SK-N-SH (cell line): ENCODE data around the gene RGS11.

ENCODE experiments used
- EP300 ChIP-seq, 2 experiments: IDR thresholded peaks; 2 replicates each; pipeline versions ENCODE4 v1.4.0 to v1.6.1; 2012; ENCODE audit warnings: borderline replicate concordance in 1 of 2, low read depth in 1 of 2, low read length in 1 of 2
- POLR2AphosphoS5 ChIP-seq: IDR thresholded peaks from 2 replicates; pipeline ENCODE4 v1.6.1; 2012; ENCODE audit warnings: low read depth, low read length
- TF ChIP-seq, protein P1 (sequence below): fragments of 200-600 bp; sonication (generic); IDR thresholded peaks from 2 replicates; pipeline ENCODE4 v1.6.1; 2017; ENCODE audit warnings: antibody characterized with exemption, mild to moderate bottlenecking, moderate library complexity

DNA sequence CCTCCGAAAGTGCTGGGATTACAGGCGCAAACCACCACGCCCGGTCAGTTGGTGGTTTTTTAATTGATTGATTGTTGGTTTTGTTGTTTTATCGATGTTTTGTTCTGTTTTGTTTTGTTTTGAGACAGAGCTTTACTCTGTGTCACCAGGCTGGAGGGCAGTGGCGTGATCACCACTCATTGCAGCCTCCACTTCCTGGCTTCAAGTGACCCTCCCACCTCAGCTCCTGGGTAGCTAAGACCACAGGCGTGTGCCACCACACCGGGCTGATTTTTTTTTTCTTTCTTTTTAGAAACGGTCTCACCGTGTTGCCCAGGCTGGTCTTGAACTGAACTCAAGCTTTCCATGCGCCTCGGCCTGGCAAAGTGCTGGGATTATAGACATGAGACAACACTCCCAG is 28.7 kb downstream of the RGS11 start:
- TF ChIP-seq, protein P1, sequence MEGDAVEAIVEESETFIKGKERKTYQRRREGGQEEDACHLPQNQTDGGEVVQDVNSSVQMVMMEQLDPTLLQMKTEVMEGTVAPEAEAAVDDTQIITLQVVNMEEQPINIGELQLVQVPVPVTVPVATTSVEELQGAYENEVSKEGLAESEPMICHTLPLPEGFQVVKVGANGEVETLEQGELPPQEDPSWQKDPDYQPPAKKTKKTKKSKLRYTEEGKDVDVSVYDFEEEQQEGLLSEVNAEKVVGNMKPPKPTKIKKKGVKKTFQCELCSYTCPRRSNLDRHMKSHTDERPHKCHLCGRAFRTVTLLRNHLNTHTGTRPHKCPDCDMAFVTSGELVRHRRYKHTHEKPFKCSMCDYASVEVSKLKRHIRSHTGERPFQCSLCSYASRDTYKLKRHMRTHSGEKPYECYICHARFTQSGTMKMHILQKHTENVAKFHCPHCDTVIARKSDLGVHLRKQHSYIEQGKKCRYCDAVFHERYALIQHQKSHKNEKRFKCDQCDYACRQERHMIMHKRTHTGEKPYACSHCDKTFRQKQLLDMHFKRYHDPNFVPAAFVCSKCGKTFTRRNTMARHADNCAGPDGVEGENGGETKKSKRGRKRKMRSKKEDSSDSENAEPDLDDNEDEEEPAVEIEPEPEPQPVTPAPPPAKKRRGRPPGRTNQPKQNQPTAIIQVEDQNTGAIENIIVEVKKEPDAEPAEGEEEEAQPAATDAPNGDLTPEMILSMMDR: no peak
- TF ChIP-seq POLR2AphosphoS5 (no peak), EP300 (IDR thresholded peaks at IDR 0.05; ENCODE audit: borderline replicate concordance in 1 of 2, low read depth in 1 of 2, low read length in 1 of 2) (no peak)
